Measurements from ENCODE around the gene OTOG.

OTOG gene

DNA sequence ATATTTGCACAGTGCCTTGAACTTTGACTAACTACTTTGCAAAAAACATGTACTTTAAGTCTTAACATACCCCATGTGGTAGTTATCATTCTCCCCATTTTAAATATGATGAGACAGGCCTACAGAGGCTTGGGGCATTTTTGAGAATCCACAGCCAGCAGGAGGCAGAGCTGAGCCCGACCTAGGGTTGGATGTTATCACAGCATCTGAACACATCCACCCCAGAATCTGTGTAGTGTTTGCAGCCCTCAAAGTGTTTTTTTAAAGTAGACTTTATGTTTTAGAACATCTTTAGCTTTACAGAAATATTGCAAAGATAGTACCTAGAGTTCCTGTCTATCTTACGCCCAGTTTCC lies 17.6 kb downstream of the OTOG start:
- TF ChIP-seq, protein P1, sequence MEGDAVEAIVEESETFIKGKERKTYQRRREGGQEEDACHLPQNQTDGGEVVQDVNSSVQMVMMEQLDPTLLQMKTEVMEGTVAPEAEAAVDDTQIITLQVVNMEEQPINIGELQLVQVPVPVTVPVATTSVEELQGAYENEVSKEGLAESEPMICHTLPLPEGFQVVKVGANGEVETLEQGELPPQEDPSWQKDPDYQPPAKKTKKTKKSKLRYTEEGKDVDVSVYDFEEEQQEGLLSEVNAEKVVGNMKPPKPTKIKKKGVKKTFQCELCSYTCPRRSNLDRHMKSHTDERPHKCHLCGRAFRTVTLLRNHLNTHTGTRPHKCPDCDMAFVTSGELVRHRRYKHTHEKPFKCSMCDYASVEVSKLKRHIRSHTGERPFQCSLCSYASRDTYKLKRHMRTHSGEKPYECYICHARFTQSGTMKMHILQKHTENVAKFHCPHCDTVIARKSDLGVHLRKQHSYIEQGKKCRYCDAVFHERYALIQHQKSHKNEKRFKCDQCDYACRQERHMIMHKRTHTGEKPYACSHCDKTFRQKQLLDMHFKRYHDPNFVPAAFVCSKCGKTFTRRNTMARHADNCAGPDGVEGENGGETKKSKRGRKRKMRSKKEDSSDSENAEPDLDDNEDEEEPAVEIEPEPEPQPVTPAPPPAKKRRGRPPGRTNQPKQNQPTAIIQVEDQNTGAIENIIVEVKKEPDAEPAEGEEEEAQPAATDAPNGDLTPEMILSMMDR (IDR thresholded peaks at IDR 0.05; ENCODE audit: insufficient read depth, missing control alignments), result peak; percentile 7

DNA sequence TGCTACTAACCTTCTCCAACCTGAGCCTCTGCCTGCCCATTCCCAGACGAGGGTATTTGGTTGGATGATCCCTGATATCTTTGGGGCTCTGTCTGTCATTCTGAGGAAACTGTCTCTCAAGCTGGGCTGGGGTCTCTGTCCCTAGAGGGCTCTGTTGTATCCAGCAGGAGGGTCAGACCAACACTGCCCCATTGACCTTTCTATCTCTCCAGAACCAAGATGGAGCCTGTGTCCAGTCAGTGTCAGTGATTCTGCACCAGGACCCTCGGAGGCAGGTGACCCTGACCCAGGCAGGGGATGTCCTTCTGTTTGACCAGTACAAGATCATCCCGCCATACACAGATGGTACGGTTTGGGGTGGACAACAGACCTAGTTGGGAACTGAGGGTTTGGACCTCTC lies 21.9 kb downstream of the OTOG start:
- FAIRE-seq, result no peak
- TF ChIP-seq, protein P1 (IDR thresholded peaks at IDR 0.05; ENCODE audit: insufficient read depth, missing control alignments), result no peak
- DNase-seq (ENCODE audit: insufficient read length, low spot score), result no peak

More for the DNA sequence above, 17.6 kb downstream of the OTOG start:
- no peak for DNase-seq (ENCODE audit: insufficient read length, low spot score)
- FAIRE-seq, result no peak

DNA sequence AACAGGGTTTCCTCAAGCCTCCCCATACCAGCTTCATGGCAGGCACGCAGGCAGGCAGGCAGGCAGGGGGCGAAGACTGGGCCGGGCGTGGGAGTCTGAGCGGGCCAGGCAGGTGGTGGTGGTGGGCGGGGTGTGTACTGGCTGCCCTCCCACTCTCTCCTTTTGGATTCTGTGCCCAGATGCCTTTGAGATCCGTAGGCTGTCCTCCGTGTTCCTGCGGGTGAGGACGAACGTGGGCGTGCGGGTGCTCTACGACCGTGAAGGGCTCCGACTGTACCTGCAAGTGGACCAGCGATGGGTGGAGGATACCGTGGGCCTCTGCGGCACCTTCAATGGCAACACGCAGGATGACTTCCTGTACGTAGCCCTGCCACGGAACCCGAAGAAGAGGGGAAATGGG lies 23.0 kb downstream of the OTOG start:
- FAIRE-seq (no peak), DNase-seq (ENCODE audit: insufficient read length, low spot score) (no peak)
- TF ChIP-seq, protein P1 (IDR thresholded peaks at IDR 0.05; ENCODE audit: insufficient read depth, missing control alignments), result no peak

DNA sequence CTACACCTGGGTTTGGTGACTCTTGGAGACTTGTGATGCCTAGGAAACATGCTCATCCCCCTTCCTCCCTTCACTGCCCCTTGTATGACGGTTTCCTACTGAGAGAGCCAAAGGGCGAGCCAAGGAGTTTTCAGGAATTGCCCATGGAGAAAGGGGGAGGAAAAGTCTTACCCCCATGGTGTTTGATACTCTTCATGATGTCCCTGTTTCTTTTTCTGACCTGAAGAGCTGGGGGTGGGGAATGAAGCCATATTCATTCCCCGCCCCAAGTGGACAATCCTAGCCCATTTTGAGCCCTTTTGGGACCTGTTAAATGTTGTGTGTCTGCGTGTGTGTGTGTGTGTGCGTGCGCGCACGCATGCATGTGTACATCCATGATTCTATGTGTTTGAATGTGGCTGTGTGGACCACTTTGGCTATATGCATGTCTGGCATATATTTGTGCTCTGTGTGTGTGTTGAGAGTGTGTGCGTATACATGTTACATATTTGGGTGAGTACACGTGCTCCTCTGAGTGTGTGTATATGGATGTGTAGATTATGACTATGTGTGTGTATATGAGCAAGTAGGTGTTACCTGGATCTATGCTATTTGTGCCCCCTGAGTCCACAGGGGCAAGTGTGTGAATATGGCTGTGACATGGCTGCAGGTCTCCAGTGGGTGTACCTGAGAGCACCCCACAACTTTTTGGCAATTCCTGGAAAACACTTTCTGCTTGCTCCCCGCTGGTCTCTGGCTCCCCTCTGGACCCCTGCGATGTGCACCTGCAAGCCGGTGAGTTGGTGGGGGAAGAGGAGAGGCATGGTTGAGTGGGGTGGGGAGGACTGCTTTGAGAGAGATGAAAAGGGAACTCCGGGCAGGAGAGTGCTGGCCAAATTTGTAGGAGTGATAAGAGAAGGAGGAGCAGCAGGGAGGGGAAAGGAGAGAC lies 24.6 kb downstream of the OTOG start:
- FAIRE-seq, result no peak
- TF ChIP-seq, protein P1 (IDR thresholded peaks at IDR 0.05; ENCODE audit: insufficient read depth, missing control alignments), result no peak

DNA sequence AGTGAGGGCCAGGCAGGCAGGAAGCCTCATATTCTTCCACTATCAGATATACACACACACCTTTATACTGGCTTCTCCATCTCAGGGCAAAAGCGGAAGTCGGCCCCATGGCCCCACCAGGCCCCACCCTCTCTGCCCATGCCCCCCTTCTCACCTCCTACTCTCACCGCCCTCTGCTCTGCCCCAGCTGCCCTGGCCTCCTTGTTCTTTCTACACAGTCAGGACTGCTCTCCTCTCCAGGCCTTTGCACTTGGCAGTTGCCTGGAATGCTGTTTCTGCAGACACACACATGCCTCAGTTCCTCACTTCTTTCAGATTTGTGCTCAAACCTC lies 25.3 kb downstream of the OTOG start:
- TF ChIP-seq, protein P1 (IDR thresholded peaks at IDR 0.05; ENCODE audit: insufficient read depth, missing control alignments), result no peak
- DNase-seq (ENCODE audit: insufficient read length, low spot score) (no peak), FAIRE-seq (no peak)

More for the DNA sequence above, 24.6 kb downstream of the OTOG start:
- DNase-seq (ENCODE audit: insufficient read length, low spot score), result no peak

DNA sequence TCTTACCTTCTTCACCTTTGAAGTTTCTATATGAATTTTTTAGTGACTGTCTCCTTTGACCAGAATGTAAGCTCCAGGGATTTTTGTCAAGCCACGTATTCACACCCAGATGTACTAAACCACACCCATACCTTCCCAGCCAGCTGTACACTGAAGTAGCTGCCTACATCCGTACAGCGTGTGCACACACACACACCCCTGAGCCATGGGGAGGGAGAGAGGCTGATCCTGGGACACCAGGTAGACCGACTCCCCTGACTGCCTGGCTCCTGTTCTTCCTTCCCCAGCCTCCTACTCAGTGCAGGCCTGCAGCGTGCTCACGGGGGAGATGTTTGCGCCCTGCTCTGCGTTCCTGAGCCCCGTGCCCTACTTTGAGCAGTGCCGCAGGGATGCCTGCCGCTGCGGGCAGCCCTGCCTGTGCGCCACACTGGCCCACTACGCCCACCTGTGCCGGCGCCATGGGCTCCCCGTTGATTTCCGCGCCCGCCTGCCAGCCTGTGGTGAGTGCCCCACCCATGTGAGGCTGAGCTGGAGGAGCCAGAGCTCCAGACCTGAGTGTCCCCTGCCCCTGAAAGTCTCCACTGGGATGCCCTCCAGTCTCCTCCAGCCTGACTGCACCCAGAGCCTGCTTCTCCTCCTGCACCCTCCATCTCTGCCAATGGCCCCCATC lies 25.9 kb downstream of the OTOG start:
- DNase-seq (ENCODE audit: insufficient read length, low spot score), result no peak
- TF ChIP-seq, protein P1 (IDR thresholded peaks at IDR 0.05; ENCODE audit: insufficient read depth, missing control alignments), result no peak
- no peak for FAIRE-seq

DNA sequence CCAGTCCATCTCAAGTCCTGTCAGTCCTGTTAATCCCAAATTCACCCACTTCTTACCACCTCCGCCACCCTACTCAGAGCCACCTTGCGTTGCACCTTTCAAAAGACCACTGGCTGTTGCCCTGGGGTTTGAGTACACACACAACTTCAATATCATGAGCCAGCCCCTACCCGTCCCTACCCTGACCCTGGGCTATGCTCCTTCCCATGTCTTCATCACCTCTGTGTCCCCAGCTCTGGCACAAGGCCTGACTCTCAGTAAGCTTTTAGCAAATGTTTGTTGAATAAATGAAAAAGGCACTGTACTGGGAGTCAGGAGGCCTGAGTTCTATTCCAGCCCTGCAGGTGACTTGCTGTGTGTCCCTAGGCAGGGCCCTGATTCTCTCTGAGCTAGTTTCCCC lies 26.5 kb downstream of the OTOG start:
- FAIRE-seq (no peak), DNase-seq (ENCODE audit: insufficient read length, low spot score) (no peak)
- TF ChIP-seq, protein P1 (IDR thresholded peaks at IDR 0.05; ENCODE audit: insufficient read depth, missing control alignments), result no peak

All from D721Med (cell line).